Frontal cortex (tissue), 4 donors: ENCODE results near the gene IER5. TPM values are rescaled to one million over a fixed set of nuclear protein-coding genes. Genes with fewer than 3 reads are reported as not detected.
A peak's percentile ranks its signal among the peaks of the same experiment; 100 is the strongest.

ENCODE experiments used
- DNase-seq, 2 donors: peaks; one replicate each; pipeline ENCODE4 v3.0.0; 2012; ENCODE audit warnings: low spot score in 2 of 2
- FAIRE-seq: peaks from 2 replicates; lab custom pipeline; 2012; peaks lifted over from hg19 to GRCh38; lab: Jason Lieb, UNC
- total RNA-seq: library from RNA; depleted of rRNA; stranded (reverse); fragments of >200 nt; gene quantifications from one replicate; pipeline ENCODE4 v1.2.3, GENCODE V29; 2014
- donor health status: control.
- donor health status: control.
- donor health status: control.

The IER5 gene
- total RNA-seq, 1 donor from 2014 or later: 22.0 TPM

GRCh38 chr1:181075766-181076350, 12.6 kb upstream of the IER5 start:
- no peak for FAIRE-seq

GRCh38 chr1:181076852-181077251, 11.6 kb upstream of the IER5 start:
- FAIRE-seq (no peak), DNase-seq (no peak)

More at GRCh38 chr1:181075766-181076350, 12.6 kb upstream of the IER5 start:
- no peak for DNase-seq

- FAIRE-seq: no peak
- DNase-seq: no peak
These were observed 10.8 kb upstream of the IER5 start for GRCh38 chr1:181077576-181078242.

GRCh38 chr1:181079382-181079781, 9.1 kb upstream of the IER5 start:
- FAIRE-seq: no peak
- DNase-seq: no peak

GRCh38 chr1:181079920-181080319, 8.6 kb upstream of the IER5 start:
- no peak for DNase-seq
- FAIRE-seq: no peak

- no peak for FAIRE-seq
- no peak for DNase-seq
These were observed 7.9 kb upstream of the IER5 start for GRCh38 chr1:181080556-181080955.

GRCh38 chr1:181081395-181081794, 7.1 kb upstream of the IER5 start:
- no peak for FAIRE-seq
- no peak for DNase-seq

GRCh38 chr1:181083842-181084605, 4.5 kb upstream of the IER5 start:
- no peak for FAIRE-seq
- no peak for DNase-seq

GRCh38 chr1:181084606-181084969, 3.9 kb upstream of the IER5 start:
- no peak for DNase-seq
- no peak for FAIRE-seq

GRCh38 chr1:181086091-181086490, 2.4 kb upstream of the IER5 start:
- no peak for DNase-seq
- no peak for FAIRE-seq

GRCh38 chr1:181086926-181087325, 1.6 kb upstream of the IER5 start:
- no peak for FAIRE-seq

GRCh38 chr1:181087400-181087901, 1.0 kb upstream of the IER5 start:
- FAIRE-seq: no peak

More at GRCh38 chr1:181086926-181087325, 1.6 kb upstream of the IER5 start:
- no peak for DNase-seq

GRCh38 chr1:181089017-181089675, 646 bp downstream of the IER5 start:
- DNase-seq (peak in 1 of 2 donors; percentile 49), FAIRE-seq (no peak)

More at GRCh38 chr1:181087400-181087901, 1.0 kb upstream of the IER5 start:
- DNase-seq: no peak

GRCh38 chr1:181089676-181090544, 1.4 kb downstream of the IER5 start:
- DNase-seq: peak in 1 of 2 donors; percentile 45
- FAIRE-seq: no peak

- DNase-seq: no peak
- FAIRE-seq: no peak
These were observed 2.2 kb downstream of the IER5 start for GRCh38 chr1:181090641-181091126.

GRCh38 chr1:181091309-181092040, 3.0 kb downstream of the IER5 start:
- DNase-seq: no peak
- FAIRE-seq: no peak

GRCh38 chr1:181092056-181092455, 3.6 kb downstream of the IER5 start:
- FAIRE-seq (no peak), DNase-seq (no peak)

GRCh38 chr1:181092883-181093458, 4.5 kb downstream of the IER5 start:
- DNase-seq (no peak), FAIRE-seq (no peak)
